Measurements from ENCODE around the gene SPATA7.

- TF ChIP-seq POLR2A (IDR thresholded peaks at IDR 0.05; ENCODE audit: low read length) (no peak), GATA1 (IDR thresholded peaks at IDR 0.05; ENCODE audit: low read depth, low read length) (no peak)
Observed at GRCh38 chr14:88426271-88426670, 40.8 kb downstream of the SPATA7 start.

Measured in erythroblast (primary cell).